Panc1 (cell line): Measurements from ENCODE around the gene GJA1. TPM values are rescaled to one million over a fixed set of nuclear protein-coding genes. Genes with fewer than 3 reads are reported as not detected.

ENCODE experiments used
- ATAC-seq: fragments of 200-7000 bp; cut with Tn5 transposase; 2 replicates; pipeline ENCODE4 v1.9.1; 2020; ENCODE audit warnings: mild to moderate bottlenecking, moderate library complexity
- BruUV-seq: library from RNA; stranded (reverse); fragments of 400-500 nt; replicated peaks from 2 replicates; lab custom pipeline; 2021; lab: Mats Ljungman, UMichigan
- CTCF ChIA-PET: fragments of 300-600 bp; sonication (Branson Sonifier 250); formaldehyde crosslinking; loops from one replicate; lab custom pipeline; 2022; ENCODE audit warnings: antibody characterized with exemption; lab: Charles Lee
- POLR2A ChIA-PET: fragments of 300-600 bp; sonication (Branson Sonifier 250); formaldehyde crosslinking; loops from one replicate; lab custom pipeline; 2022; ENCODE audit warnings: antibody characterized with exemption; lab: Charles Lee
- DNase-seq: peaks from one replicate; pipeline ENCODE4 v3.0.0-alpha.2; 2010; ENCODE audit warnings: low read depth, low spot score
- H3K27ac ChIP-seq: 2 replicates; pipeline ENCODE4 v1.5.1; 2011; ENCODE audit warnings: mild to moderate bottlenecking, low read length, inconsistent platforms
- H3K27me3 ChIP-seq: fragments of 200-500 bp; sonication (Bioruptor generic); 2 replicates; pipeline ENCODE4 v1.6.0; 2014; ENCODE audit warnings: low read length, inconsistent platforms; ENCODE audit not compliant: control insufficient read depth, insufficient read depth
- H3K36me3 ChIP-seq: fragments of 200-500 bp; sonication (Bioruptor generic); 2 replicates; pipeline ENCODE4 v1.5.1; 2014; ENCODE audit warnings: inconsistent platforms, mild to moderate bottlenecking, low read length, moderate library complexity; ENCODE audit not compliant: control insufficient read depth, insufficient read depth
- H3K4me1 ChIP-seq: 2 replicates; pipeline ENCODE4 v1.5.1; 2011; ENCODE audit warnings: inconsistent platforms, mild to moderate bottlenecking, low read length, moderate library complexity; ENCODE audit not compliant: control insufficient read depth, insufficient read depth
- H3K4me3 ChIP-seq, 2 experiments: 2 replicates each; pipeline ENCODE4 v1.5.1; 2011 to 2012; ENCODE audit warnings: low read depth in 2 of 2, low read length in 2 of 2, mild to moderate bottlenecking in 2 of 2, inconsistent platforms in 1 of 2, moderate library complexity in 1 of 2
- H3K9me3 ChIP-seq: fragments of 200-500 bp; sonication (Bioruptor generic); 2 replicates; pipeline ENCODE4 v1.5.1; 2014; ENCODE audit warnings: low read depth, mild to moderate bottlenecking, inconsistent platforms, low read length, moderate library complexity; ENCODE audit not compliant: control insufficient read depth, insufficient read depth
- POLR2AphosphoS5 ChIP-seq: IDR thresholded peaks from 2 replicates; pipeline ENCODE4 v1.6.1; 2012; ENCODE audit warnings: mild to moderate bottlenecking, low read depth, low read length, moderate library complexity
- REST ChIP-seq, 2 experiments: IDR thresholded peaks; 2 replicates each; pipeline ENCODE4 v1.6.1; 2011 to 2012; ENCODE audit warnings: low read depth in 2 of 2, control low read depth in 1 of 2, low read length in 1 of 2, mild to moderate bottlenecking in 1 of 2, moderate library complexity in 1 of 2; ENCODE audit not compliant: insufficient read depth in 1 of 2
- SIN3A ChIP-seq: IDR thresholded peaks from 2 replicates; pipeline ENCODE4 v1.6.1; 2012; ENCODE audit warnings: low read depth, mild to moderate bottlenecking, low read length, moderate library complexity, borderline replicate concordance; ENCODE audit not compliant: insufficient read depth
- TCF7L2 ChIP-seq: IDR thresholded peaks from 2 replicates; pipeline ENCODE4 v1.6.1; 2011; ENCODE audit warnings: mild to moderate bottlenecking, low read depth, low read length, inconsistent platforms
- in situ Hi-C: cut with HindIII; loops from 2 replicates; pipeline ENCODE4 v1.10.0; 2016; ENCODE audit warnings: low sequenced_read_pairs, low pct_unique_long_range_greater_than_20kb
- intact Hi-C: fragments of 100-400 bp; cut with micrococcal nuclease; formaldehyde crosslinking; loops from one replicate; pipeline ENCODE4 v1.10.0; 2022; ENCODE audit not compliant: unreplicated experiment
- total RNA-seq: library from RNA; stranded (reverse); gene quantifications from one replicate; pipeline ENCODE4 v1.2.1, GENCODE V29; 2021; ENCODE audit not compliant: unreplicated experiment
- TF ChIP-seq, protein P1 (sequence below): fragments of 450-650 bp; IDR thresholded peaks from 2 replicates; pipeline ENCODE4 v1.5.1; 2017; ENCODE audit warnings: mild to moderate bottlenecking

GJA1 gene
- total RNA-seq, 1 experiment from 2014 or later = 3.8 TPM

DNA sequence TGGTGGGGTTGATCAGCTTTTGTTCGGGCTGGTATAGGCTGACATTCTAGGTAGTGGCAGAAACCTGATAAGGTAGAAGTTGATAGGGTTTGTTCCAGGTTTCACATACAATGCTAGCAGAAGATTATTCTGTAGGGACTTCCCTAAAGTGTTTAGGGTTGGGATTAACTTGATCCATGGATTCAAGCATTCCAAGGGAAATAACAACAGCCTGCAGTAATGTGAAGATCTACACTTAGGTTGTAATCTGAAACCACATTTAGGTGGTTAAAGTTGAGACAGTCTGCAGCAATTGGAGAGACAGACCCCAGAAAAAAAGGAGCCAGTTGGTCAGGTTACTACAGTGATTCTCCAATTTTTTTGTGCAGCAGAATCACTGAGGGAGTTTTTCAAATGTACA, 56.1 kb downstream of the GJA1 start:
- TF ChIP-seq REST (IDR thresholded peaks at IDR 0.05; ENCODE audit: insufficient read depth in 1 of 2, low read depth in 2 of 2, low read length in 1 of 2) = no peak
- no peak for TF ChIP-seq POLR2AphosphoS5
- TF ChIP-seq, protein P1, sequence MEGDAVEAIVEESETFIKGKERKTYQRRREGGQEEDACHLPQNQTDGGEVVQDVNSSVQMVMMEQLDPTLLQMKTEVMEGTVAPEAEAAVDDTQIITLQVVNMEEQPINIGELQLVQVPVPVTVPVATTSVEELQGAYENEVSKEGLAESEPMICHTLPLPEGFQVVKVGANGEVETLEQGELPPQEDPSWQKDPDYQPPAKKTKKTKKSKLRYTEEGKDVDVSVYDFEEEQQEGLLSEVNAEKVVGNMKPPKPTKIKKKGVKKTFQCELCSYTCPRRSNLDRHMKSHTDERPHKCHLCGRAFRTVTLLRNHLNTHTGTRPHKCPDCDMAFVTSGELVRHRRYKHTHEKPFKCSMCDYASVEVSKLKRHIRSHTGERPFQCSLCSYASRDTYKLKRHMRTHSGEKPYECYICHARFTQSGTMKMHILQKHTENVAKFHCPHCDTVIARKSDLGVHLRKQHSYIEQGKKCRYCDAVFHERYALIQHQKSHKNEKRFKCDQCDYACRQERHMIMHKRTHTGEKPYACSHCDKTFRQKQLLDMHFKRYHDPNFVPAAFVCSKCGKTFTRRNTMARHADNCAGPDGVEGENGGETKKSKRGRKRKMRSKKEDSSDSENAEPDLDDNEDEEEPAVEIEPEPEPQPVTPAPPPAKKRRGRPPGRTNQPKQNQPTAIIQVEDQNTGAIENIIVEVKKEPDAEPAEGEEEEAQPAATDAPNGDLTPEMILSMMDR = no peak
- TF ChIP-seq TCF7L2 = no peak
- no peak for TF ChIP-seq SIN3A
- in situ Hi-C loops (no loop called here), intact Hi-C loops (no loop called here)
- no TSS peak for BruUV-seq
- Histone ChIP-seq H3K27ac (no peak overlapping the region), H3K36me3 (no peaks in the 10 kb centered on the region), H3K27me3 (no peaks in the 10 kb centered on the region), H3K4me3 (no peak overlapping the region), H3K4me1 (no peaks in the 10 kb centered on the region), H3K9me3 (no peaks in the 10 kb centered on the region)
- ATAC-seq (no peak), DNase-seq (no peak)
- ChIA-PET CTCF (no interaction called here), POLR2A (no interaction called here)

GRCh38 chr6:121492536-121492935, 57.1 kb downstream of the GJA1 start:
- ATAC-seq = no peak
- intact Hi-C loops (no loop called here), in situ Hi-C loops (no loop called here)
- CTCF ChIA-PET = no interaction called here
- H3K4me1 ChIP-seq = no peaks in the 10 kb centered on the region
- no peaks in the 10 kb centered on the region for H3K27me3 ChIP-seq
- no peaks in the 10 kb centered on the region for H3K36me3 ChIP-seq
- H3K4me3 ChIP-seq = no peak overlapping the region
- TF ChIP-seq POLR2AphosphoS5 (no peak), SIN3A (no peak)
- no peaks in the 10 kb centered on the region for H3K9me3 ChIP-seq
- POLR2A ChIA-PET = no interaction called here
- no TSS peak for BruUV-seq
- no peak for DNase-seq
- no peak overlapping the region for H3K27ac ChIP-seq

DNA sequence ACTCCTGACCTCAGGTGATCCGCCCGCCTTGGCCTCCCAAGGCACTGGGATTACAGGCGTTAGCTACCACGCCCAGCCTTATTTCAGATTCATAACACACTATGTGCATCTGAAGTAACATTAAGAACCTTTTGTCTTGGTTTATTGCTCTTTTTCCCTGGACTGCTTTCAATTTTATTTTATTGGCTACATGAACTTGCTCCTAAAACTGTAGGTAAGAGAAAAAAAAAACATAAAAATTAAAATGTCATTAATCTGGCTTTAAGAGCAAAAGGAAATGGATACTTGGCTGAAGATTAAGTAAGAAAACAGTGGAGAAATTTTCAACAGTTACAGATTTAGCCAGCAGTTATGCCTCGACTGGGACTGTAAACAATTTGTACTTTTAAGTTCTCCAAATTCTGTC, 62.5 kb downstream of the GJA1 start:
- in situ Hi-C loops = no loop called here
- CTCF ChIA-PET = interaction anchor here (0.7 kb wide), 1 partner anchor 61 kb away, joined by 3 read pairs; no protein-coding TSS in a partner anchor
- TF ChIP-seq POLR2AphosphoS5 = no peak

More for the DNA sequence above, 62.5 kb downstream of the GJA1 start:
- Histone ChIP-seq H3K27ac (no peak overlapping the region), H3K36me3 (no peaks in the 10 kb centered on the region), H3K4me1 (no peaks in the 10 kb centered on the region), H3K27me3 (no peaks in the 10 kb centered on the region), H3K4me3 (no peak overlapping the region), H3K9me3 (no peaks in the 10 kb centered on the region)
- ATAC-seq (no peak), DNase-seq (no peak)
- no TSS peak for BruUV-seq
- POLR2A ChIA-PET = interaction anchor here (0.7 kb wide), 1 partner anchor 9 kb away, joined by 14 read pairs; no protein-coding TSS in a partner anchor
- intact Hi-C loops = no loop called here
